GM21360 (cell line): ENCODE data around the gene ATP6V0B.

Experiments
- ATAC-seq: cut with Tn5 transposase; IDR thresholded peaks from one replicate; pipeline ENCODE4 v1.9.1; 2021; ENCODE audit warnings: mild to moderate bottlenecking, moderate library complexity; ENCODE audit not compliant: unreplicated experiment

Gene ATP6V0B

GRCh38 chr1:43982808-43983207 lies 8.0 kb downstream of the ATP6V0B start:
- ATAC-seq = no peak

DNA sequence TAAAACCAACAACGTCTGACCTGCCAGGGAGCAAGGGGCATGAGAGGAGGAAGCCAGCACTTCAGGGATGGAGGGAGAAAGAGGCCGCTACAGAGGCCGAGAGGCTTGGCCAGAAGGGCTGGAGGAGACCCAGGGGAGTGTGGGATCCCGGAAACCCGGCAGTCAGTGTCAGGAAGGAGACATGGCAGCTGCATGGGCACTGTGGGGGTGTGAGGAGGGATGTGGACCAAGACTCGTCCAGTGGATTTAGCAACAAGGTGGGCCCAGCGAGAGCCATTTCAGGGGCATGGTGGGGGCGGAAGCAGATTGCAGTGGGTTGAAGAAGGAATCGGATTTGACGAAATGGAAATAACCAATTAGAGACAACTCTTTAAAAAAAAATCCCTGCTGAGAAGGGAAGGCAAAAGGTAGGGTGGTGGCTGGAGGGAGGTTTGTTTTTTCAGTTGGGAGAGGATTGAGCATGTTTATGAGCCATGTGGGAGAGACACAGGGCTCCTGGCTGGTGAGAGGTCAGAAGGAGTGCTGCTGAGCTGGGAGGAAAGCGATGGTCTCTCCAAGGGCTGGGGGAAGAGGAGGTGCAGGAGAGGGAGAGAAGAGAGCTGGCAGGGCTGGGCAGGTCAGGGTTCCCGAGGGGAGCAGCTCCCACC lies 8.6 kb downstream of the ATP6V0B start:
- no peak for ATAC-seq

DNA sequence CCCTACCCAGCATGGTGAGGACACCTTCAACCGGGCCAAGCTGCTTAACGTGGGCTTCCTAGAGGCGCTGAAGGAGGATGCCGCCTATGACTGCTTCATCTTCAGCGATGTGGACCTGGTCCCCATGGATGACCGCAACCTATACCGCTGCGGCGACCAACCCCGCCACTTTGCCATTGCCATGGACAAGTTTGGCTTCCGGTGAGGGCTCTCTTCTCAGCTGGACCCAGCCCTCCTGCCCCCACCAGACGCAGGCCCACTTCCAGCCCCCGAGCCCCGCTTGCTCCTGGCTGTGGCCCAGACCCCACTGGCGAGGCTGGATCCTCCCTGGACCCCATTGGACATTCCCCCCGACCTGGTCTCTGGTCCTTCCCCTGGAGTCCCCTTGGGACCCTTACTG lies 10.1 kb downstream of the ATP6V0B start:
- ATAC-seq = no peak

- no peak for ATAC-seq
Observed at GRCh38 chr1:43985984-43986595, 11.3 kb downstream of the ATP6V0B start.

DNA sequence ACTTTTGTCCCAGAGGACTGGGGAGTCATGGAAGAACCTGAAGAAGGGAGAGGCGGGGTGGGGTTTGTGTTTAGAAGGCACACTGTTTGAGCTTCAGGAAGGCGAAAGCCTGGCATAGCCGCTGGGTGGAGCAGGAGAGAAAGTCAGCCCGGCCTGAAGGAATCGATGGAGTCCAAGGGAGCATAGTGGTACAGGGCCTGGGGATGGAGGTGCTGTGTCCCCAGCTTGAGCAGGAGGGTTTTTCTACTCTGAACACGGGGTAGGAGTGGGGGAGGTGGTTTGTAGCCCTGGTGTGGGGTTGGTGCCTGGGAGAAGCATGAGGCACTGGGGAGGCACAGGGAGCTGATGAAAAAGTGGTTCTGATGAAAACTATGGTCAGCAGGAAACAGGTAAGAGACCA lies 12.0 kb downstream of the ATP6V0B start:
- no peak for ATAC-seq

- no peak for ATAC-seq
Observed at GRCh38 chr1:43987159-43987902, 12.6 kb downstream of the ATP6V0B start.

DNA sequence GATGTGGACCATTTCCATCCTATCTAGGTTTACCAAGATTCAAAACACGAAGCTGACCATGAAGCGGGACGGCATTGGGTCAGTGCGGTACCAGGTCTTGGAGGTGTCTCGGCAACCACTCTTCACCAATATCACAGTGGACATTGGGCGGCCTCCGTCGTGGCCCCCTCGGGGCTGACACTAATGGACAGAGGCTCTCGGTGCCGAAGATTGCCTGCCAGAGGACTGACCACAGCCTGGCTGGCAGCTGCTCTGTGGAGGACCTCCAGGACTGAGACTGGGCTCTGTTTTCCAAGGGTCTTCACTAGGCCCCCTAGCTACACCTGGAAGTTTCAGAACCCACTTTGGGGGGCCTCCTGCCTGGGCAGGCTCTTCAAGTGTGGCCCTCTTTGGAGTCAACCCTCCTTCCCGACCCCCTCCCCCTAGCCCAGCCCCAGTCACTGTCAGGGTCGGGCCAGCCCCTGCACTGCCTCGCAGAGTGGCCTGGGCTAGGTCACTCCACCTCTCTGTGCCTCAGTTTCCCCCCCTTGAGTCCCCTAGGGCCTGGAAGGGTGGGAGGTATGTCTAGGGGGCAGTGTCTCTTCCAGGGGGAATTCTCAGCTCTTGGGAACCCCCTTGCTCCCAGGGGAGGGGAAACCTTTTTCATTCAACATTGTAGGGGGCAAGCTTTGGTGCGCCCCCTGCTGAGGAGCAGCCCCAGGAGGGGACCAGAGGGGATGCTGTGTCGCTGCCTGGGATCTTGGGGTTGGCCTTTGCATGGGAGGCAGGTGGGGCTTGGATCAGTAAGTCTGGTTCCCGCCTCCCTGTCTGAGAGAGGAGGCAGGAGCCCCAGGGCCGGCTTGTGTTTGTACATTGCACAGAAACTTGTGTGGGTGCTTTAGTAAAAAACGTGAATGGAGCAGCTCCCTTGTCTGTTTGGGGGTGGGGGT lies 15.8 kb downstream of the ATP6V0B start:
- ATAC-seq = no peak

DNA sequence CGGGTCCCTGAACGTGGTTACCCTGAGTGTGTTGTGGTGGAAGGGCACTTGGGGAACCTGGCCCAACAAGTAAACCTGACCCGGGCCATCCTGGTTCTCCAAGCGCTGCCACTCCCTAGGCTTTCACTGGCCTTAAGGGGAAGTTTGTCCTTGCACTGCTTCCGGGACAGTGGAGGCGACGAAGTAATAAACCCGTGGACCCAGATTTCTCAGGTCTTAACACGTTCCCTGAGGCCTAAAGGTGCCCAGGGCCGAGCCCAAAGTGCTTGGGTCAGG lies 16.4 kb downstream of the ATP6V0B start:
- ATAC-seq = no peak

- peak; percentile 66 for ATAC-seq
Observed at GRCh38 chr1:43991476-43992231, 16.9 kb downstream of the ATP6V0B start, which contains the start of gene CCDC24. Gene CCDC24, plus strand, starts transcription at chr1:43991599. Its CDS starts 280 bp downstream, at chr1:43991879.

DNA sequence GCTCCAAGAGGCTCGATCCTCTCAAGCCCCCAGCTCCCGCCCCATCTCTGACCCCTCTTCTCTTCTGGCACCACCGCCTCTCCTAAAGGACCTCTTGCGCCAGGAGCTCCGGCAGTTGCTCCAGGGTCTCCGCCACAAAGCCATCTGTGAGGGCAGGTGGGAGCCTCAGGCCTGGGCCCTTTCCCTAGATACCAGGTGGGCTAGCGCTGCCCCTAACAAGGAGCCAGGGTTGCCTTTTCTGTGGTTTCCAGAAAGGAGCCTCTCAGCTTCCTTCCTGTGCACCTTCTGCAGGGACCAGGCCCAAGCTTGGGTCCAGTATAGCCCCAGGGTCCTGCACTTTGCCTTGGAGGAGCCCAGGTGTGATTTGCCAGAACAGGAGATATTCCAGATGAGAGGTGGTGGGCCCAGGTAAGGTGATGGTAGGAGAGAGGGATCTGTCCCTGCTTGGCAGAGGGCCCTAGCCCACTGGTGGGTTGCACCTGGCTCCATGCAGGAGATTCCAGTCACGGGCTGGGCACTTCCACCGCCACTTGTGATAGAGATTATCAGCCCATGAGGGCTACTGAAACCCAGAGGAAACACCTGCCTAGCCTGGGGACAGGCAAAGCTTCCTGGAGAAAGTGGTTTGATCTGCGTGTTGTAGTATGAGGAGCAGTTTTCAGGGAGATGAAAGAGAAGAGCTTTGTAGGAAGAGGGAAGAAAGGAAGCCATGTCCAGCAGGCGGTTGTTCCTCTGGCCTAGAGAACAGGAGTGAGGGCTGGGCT lies 17.7 kb downstream of the ATP6V0B start:
- no peak for ATAC-seq

DNA sequence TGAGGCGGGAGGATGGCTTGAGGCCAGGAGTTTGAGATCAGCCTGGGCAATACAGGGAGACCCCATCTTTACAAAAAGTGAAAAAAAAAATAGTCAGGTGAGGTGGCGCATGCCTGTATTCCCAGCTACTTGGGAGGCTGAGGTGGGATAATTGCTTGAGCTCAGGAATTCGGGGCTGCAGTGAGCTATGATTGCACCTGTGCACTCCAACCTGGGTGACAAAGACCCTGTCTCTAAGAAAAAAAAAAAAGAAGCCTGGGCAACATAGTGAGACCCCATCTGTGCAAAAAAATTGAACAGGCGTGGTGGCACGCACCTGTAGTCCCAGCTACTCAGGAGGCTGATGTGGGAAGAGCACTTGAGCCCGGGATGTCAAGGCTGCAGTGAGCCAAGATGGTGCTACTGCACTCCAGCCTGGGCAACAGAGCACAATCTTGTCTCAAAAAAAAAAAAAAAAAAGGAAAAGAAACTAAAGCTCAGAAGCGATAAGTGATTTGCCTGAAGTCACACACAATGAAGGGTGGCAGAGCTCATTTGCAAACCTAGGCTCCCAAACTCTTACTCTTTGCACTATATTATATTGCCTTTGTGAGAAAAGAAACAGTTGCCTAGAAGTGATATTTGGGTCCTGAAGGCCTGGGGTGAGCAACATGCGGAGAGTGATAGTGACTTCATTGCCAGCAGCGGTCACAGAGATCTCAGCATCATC lies 18.6 kb downstream of the ATP6V0B start:
- no peak for ATAC-seq

DNA sequence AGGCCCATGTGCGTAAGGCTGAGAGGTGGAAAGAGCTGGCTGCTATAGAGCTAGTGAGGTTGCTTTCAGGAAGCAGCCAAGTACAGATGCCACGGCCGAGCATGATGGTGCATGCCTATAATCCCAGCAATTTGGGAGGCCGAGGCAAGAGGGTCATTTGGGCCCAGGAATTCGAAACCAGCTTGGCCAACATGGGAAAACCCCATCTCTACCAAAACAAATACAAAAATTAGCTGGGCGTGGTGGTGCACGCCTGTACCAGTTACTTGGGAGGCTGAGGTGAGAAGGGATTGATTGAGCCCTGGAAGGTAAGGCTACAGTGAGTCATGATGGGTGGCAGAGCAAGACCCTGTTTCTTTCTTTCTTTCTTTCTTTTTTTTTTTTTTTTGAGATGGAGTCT lies 19.3 kb downstream of the ATP6V0B start:
- no peak for ATAC-seq

GRCh38 chr1:43994794-43995790 lies 20.3 kb downstream of the ATP6V0B start:
- no peak for ATAC-seq

GRCh38 chr1:43995984-43996732 lies 21.4 kb downstream of the ATP6V0B start:
- ATAC-seq = no peak

- ATAC-seq = no peak
Observed at GRCh38 chr1:43996733-43997115, 22.0 kb downstream of the ATP6V0B start.

DNA sequence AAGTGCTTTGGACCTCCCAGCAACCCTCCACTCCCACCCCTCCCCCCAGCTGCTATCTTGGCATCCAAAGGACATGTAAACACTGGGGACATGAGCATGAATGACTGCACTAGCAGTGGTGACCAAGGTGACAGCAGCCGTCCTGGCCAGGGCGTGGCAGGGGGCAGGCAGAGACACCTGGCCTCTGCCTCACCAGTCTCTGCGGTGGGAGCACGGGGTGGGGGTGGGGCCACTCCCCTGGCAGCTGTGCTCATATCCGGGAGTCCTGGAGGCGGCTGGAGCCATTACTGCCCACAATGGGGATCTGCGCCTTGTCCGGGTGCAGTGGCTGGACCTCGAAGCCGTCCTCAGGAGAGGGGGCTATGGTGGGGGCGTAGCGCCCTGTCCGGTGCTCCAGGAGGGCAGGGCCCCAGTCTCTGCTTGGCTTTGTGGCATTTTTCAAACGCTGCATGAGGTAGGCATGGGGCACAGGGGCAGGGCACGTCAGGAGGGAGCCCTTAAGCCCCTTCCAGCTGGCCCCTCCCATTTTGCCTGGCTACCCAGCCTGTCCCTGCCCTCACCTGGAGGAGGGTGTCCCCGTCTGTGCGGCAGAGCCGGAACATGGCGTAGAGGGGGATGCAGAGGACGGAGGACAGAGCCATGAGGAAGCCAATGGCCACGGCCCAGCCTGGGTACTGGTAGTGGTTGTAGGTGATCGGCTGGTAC lies 22.7 kb downstream of the ATP6V0B start:
- ATAC-seq = no peak

DNA sequence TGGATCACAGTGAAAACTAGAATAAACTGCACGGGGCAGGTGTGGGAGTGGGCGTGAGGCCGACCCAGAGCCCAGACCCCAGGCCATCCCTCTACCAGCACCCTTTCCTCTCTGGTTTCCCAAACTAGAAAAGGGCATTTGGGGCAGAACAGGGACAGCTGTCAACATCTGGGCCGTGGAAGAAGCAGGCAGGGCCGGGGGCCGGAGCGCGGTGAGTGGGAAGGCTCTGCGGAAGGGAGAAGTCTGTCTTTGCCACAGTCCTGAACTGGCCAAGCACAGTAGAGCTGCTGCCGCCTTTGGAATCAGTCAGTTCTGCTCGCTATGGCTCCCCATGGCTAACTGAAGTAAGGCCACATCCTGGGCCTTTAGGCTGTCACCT lies 23.2 kb downstream of the ATP6V0B start:
- ATAC-seq = no peak
